Stimulated activated effector memory CD8-positive, alpha-beta T cell treated with anti-CD3 and anti-CD28 coated beads, Interleukin-12 subunit alpha, Interleukin-12 subunit beta, amount 100 ng/mL, for 72 hours (primary cell): ENCODE measurements around the gene HRK.

Experiments
- ATAC-seq: fragments of 150-1000 bp; cut with Tn5 transposase; 2 replicates; pipeline ENCODE4 v1.10.0; 2021
- DNase-seq, 2 donors: peaks; one replicate each; pipeline ENCODE4 v3.0.0; 2021 to 2022; ENCODE audit warnings: low spot score in 2 of 2
- H3K27ac Mint-ChIP-seq: one replicate; pipeline ENCODE4 v1.8.0; 2022; ENCODE audit warnings: mild to moderate bottlenecking, mixed read lengths
- H3K36me3 Mint-ChIP-seq: one replicate; pipeline ENCODE4 v1.8.0; 2022; ENCODE audit warnings: mild to moderate bottlenecking, mixed read lengths
- H3K4me1 Mint-ChIP-seq: one replicate; pipeline ENCODE4 v1.8.0; 2022; ENCODE audit warnings: mixed read lengths
- H3K4me3 Mint-ChIP-seq: one replicate; pipeline ENCODE4 v1.8.0; 2022; ENCODE audit warnings: mild to moderate bottlenecking, mixed read lengths
- H3K9me3 Mint-ChIP-seq: one replicate; pipeline ENCODE4 v1.8.0; 2022; ENCODE audit warnings: mixed read lengths

Gene HRK

DNA sequence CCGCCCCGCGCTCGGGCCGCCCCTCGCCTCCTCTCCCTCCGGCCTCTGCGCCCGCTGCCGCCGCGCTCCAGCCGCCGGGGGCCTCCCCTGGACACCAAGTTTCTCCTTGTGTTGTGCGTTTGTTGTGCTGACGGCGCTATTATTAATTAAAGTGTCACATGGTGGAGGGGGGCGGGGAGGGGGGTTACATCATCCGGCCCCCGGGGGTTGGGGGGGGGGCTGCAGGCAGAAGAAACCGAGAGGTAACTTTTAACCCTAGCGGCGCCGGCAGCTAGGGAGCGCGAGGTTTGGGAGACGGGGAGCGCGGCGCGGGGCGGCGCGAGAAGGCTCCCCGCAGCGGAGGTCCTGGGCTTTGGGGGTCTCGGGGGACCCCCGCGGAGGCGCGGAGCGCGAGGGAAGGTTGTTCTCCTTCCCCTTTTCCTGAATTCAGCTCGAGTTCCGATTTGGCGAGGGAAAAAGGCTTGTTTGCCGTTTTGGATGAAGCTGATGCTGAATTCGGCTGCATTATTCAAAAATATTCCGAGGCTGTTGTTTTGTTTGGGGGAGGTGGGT is at the start of gene HRK:
Gene HRK, minus strand, starts transcription at position 117 of the 552 bp plus-strand sequence. CDS start 134 bp downstream, outside the sequence.
- DNase-seq (no peak), ATAC-seq (no peak)
- Mint-ChIP-seq H3K9me3 (no peaks in the 10 kb centered on the region), H3K36me3 (no peaks in the 10 kb centered on the region), H3K27ac (no peak within 1 kb of the TSS), H3K4me3 (peak within 1 kb of the TSS; percentile 69), H3K4me1 (peaks cover 31% of the 10 kb centered on the region)

DNA sequence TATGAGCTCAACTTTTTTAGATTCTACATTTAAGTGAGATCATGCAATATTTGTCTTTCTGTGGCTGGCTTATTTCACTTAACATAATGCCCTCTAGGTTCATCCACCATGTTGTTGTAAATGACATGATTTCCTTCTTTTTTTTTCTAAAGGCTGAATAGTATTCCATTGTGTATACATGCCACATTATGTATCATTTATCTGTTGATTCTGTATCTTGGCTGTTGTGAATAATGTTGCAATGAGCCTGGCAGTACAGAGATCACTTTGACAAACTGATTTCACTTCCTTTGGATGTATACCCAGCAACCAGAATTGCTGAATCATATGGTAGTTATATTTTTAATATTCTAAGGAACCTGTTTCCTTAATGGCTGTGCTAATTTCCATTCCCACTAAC is 48.6 kb upstream of the HRK start:
- H3K27ac Mint-ChIP-seq: no peak overlapping the region

DNA sequence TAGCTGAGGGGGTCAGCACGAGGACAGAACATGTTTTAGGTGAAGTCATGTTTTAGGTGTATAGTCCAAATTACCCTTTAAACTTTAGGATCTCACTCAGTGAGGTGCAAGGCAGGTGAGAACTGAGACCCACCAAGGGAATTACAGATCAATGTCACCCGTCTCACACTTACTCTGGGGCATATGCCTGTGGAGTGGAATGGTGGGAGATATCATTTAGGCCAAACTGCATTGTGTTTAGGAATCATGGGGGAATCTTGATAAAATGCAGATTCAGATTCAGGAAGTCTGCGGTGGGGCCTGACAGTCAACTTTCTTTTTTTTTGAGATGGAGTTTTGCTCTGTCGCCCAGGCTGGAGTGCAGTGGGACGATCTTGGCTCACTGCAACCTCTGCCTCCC is 47.3 kb upstream of the HRK start:
- Mint-ChIP-seq H3K9me3 (no peaks in the 10 kb centered on the region), H3K4me1 (peaks cover 50% of the 10 kb centered on the region), H3K36me3 (peaks cover 16% of the 10 kb centered on the region), H3K27ac (no peak overlapping the region), H3K4me3 (no peak overlapping the region)
- DNase-seq (no peak), ATAC-seq (no peak)

More for the DNA sequence above, 48.6 kb upstream of the HRK start:
- Mint-ChIP-seq H3K9me3 (no peaks in the 10 kb centered on the region), H3K36me3 (peaks cover 16% of the 10 kb centered on the region), H3K4me1 (peaks cover 40% of the 10 kb centered on the region), H3K4me3 (no peak overlapping the region)
- DNase-seq (no peak), ATAC-seq (no peak)

DNA sequence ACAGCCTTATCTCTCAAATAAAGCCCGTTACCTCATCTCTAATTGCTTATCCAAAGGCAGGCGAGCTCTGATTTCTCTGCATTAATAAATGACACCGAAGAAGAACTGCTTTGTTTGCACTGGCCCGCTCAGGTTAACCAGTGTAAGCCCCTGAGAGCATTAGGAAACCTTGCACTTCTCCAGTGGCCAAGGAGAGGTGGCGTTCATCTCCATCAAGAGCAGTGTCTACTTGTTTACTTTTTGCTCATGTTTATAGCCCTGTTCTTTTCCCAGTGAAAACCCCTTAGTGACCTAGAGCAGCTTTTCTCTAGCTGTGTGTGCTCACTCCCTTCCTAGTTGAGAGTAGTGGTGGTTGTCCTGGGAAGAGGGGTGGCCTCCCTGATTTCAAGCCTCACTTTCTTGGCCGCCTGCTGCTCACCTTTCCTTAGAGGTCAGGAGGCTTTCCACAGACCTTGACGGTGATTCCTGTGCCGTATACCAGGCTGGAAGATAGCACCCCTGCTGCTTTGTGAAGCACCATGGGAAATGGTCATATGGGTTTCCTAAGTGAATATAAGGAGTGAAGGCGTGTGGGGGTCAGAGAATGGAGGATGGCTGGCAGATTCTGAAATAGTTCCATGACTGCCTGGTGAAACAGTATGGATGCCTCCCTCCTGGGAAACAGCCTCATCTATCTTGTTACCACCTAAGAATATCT is 46.2 kb upstream of the HRK start:
- no peak overlapping the region for H3K27ac Mint-ChIP-seq
- no peaks in the 10 kb centered on the region for H3K9me3 Mint-ChIP-seq
- peaks cover 16% of the 10 kb centered on the region for H3K36me3 Mint-ChIP-seq
- peaks cover 56% of the 10 kb centered on the region for H3K4me1 Mint-ChIP-seq
- DNase-seq (no peak), ATAC-seq (no peak)
- no peak overlapping the region for H3K4me3 Mint-ChIP-seq

DNA sequence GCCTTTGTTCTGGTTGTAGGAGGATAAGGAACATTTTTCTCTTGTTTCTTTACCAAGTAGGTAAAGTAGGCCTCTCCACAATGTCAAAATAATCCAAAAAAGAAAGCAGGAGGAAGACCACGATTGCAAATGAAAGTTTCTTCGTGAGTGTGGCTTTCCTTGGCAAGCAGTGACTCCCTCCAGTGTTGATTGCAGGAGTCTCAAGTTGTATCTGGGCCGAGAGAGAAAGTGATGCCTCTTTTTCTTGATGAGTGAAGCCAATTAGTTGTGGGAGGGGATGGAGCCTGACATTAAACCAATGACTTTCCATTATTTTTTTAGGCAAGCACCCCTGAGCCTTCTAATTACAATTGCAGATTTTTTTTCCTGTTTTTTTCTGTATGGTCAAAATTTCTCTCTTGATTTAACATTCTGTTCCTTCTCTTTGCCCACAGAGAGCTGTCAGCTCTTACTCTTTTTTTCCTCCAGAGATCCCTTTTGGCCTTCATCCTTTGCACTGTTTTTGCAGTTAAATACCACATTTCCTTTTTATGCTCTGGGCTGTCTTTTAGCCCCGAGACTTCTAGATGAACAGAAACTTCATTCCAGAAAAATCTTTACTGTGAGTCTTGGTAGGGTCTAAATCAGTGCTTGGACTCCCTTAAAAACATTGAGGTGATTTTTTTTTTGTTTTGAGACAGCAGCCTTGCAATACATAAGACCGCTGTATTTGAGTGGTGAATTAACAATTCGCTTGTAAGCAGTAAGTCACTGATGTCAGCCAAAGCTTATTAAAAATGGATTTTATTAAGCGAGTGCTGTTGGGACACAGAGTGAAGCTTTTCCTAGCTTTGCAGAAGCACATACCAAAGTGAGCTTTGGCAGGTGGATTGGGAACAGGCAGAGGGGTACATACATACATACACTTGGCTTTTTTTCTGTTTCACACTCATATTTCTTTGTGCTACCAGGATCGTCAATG is 45.3 kb upstream of the HRK start:
- Mint-ChIP-seq H3K9me3 (no peaks in the 10 kb centered on the region), H3K27ac (no peak overlapping the region), H3K36me3 (peaks cover 16% of the 10 kb centered on the region), H3K4me1 (peaks cover 58% of the 10 kb centered on the region), H3K4me3 (no peak overlapping the region)
- ATAC-seq (no peak), DNase-seq (no peak)

DNA sequence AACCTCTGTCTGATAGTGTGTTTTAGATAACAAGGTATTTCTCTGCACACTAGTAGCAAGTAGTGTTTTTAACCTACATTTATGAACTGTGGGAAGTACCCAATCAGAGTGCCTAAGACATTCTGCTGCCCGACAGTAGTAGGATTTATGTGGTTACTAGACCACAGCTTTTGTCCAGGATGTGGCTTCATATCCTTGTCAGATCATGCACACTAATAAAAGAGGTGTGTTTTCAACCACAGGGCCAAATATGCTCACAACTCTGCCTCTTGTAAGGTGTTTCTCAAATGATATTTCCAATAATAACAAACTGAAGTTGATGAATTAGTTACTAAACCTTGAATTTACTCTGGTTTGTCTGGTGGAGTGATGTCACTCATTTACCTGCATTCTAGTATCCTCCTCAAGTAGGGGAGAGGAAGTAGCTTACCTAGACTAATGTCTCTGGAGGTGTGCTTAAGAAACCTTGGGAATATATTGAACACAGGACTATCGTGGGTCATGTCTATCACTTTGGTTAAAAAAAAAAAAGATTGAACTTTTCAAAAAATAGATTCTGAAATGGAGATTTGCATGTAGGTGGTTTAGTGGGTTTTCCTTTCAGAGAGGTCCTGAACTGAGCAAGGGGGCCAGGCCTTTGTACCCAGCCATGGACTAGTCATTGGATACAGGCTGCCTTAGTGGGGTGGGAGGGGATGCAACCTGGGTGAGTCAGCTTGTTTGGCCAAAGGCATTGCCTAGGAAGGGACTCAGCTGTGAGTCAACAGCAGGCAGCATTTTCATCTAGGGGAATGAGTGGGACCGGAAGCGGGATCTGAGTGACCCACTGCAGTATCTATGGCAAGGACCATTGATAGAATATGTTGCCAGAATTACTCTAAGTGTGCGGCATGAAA is 43.6 kb upstream of the HRK start:
- peak overlapping the region; percentile 27 for H3K27ac Mint-ChIP-seq
- H3K4me1 Mint-ChIP-seq: peaks cover 67% of the 10 kb centered on the region
- peak overlapping the region; percentile 52 for H3K4me3 Mint-ChIP-seq
- H3K36me3 Mint-ChIP-seq: peaks cover 16% of the 10 kb centered on the region
- no peaks in the 10 kb centered on the region for H3K9me3 Mint-ChIP-seq
- DNase-seq (peak; percentile 19 to 66), ATAC-seq (peak; percentile 95)

DNA sequence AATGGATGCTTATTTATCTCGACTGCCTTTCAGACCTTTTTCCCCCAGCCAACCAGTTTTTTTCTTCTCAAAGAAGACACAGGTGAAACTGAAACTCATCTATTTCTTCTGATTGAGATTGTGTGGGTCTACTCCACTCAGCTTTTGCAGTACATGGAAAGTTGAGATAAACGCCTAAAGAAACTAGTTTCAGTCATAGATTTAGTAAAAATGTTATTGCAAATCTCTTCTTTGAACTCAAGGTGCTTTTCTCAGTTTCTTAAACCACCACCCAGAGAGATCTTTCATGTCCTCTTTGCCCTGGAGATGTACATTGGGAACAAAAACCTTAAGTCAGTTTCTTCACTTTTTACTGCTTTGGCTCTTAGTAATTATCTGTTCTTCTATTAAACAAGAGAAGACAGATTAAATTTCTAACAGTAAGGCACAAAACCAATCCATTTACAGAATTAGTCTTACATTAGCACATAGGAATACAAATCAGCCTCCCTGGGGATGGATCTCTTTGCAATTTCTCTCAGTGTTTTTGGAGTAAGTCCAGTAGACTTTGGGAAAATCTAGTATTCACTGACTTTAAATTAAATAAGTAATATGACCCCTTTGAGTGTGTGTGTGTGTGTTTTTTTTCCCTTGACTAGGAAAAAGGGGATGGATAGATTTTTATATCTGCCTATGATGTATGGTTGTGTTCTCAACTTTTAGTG is 41.1 kb upstream of the HRK start:
- peak; percentile 53 for ATAC-seq
- Mint-ChIP-seq H3K4me3 (peak overlapping the region; percentile 4), H3K36me3 (peaks cover 1% of the 10 kb centered on the region), H3K27ac (no peak overlapping the region), H3K4me1 (peaks cover 77% of the 10 kb centered on the region), H3K9me3 (no peaks in the 10 kb centered on the region)
- DNase-seq: no peak

DNA sequence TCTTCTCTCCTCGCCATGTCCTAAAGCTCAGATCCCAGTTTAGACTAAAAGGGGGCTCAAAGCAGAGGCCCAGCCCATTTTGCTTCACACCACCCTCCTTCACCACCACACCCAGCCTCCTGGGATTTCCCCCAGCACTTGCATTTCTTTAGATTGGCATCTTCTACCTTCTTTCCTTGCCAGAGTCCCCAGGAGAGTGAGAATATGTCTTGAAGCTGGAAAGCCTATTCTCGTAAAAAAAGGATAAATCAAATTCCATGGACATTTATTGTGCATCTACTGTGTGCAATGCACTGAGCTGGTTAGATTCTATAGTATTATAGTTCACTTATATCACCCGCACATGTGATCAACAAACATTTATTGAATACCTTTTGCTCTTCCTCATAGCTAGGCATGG is 39.7 kb upstream of the HRK start:
- H3K4me3 Mint-ChIP-seq: no peak overlapping the region
- peaks cover 79% of the 10 kb centered on the region for H3K4me1 Mint-ChIP-seq
- peaks cover 6% of the 10 kb centered on the region for H3K36me3 Mint-ChIP-seq
- no peaks in the 10 kb centered on the region for H3K9me3 Mint-ChIP-seq
- DNase-seq: no peak
- ATAC-seq: no peak
- no peak overlapping the region for H3K27ac Mint-ChIP-seq

DNA sequence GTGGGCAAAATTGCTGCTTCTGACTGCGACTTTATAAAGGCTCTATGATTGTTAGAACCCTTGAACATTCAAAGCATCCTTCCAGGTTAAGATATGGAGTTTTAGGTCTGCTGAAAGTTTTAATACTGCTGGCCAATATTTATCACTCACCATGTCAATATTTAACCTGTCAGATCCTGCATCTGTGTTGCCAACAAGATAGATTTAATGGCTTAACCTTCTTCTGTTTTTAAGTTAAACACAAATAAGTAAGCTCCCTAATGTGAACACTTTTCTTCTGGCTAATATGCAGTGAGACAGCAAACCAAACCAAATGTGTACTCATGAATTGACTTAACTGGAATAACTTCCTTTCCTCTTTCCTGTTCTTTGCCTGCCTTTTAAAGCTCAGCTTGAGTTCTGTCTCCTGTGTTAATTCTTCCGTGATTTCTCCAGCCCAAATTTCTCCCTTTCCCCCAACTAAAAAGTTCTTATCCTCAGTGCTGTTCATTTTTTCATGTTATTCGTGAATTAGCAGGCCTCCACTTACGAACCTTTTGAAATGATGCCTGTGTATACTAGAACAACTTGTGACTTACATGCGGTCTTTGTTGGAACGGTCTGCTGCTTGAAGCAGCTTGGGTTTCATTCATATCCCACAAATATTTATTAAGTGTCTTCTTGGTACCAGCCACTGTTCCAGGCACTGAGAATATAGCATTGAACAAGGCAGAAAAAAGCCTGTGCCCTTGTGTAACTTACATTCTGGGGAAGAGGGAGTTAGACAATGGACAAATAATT is 38.7 kb upstream of the HRK start:
- no peak for DNase-seq
- peaks cover 80% of the 10 kb centered on the region for H3K4me1 Mint-ChIP-seq
- peaks cover 6% of the 10 kb centered on the region for H3K36me3 Mint-ChIP-seq
- no peak for ATAC-seq
- H3K9me3 Mint-ChIP-seq: no peaks in the 10 kb centered on the region
- H3K27ac Mint-ChIP-seq: no peak overlapping the region
- no peak overlapping the region for H3K4me3 Mint-ChIP-seq

DNA sequence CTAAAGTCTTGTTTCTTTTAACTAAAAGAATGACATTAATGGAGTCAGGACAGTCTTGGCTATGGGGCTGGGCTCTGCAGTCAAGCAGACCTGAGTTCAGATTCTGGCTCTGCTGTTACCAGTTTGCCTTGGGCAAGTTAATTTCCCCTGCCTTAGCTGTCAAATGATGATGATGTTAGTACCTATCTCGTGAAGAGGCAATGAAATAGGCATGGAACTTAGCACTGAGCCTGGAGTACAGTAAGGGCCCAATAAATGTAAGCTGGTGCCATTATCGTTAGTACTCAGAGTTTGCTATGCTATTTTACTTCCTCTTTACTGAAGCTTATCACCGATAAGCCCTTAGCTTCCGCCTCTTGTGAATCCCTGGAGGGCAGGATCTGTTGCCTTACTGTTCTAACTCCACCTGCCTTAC is 38.0 kb upstream of the HRK start:
- peaks cover 6% of the 10 kb centered on the region for H3K36me3 Mint-ChIP-seq
- no peak for DNase-seq
- H3K4me1 Mint-ChIP-seq: peaks cover 74% of the 10 kb centered on the region
- no peak overlapping the region for H3K4me3 Mint-ChIP-seq
- H3K27ac Mint-ChIP-seq: no peak overlapping the region
- H3K9me3 Mint-ChIP-seq: no peaks in the 10 kb centered on the region
- no peak for ATAC-seq

DNA sequence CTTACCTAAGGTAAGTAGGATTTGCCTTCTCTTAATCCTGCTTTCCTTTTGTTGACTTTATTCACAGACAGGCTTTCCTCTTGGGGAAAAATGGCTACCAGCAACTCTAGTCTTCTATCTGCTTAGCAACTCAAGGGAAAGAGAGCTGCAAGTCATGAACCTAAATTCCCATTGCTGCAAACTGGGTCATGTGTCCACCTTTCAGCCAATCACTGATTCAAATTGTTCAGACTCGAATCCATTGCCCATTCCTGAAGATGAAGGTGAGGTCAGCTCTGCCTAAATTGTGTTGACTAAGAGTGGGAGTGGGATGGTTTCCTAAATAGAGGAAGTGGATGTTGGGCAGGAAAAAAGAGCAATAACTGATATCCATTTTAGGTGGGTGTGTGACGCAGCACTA is 37.2 kb upstream of the HRK start:
- Mint-ChIP-seq H3K27ac (no peak overlapping the region), H3K9me3 (no peaks in the 10 kb centered on the region), H3K4me1 (peaks cover 70% of the 10 kb centered on the region), H3K36me3 (peaks cover 6% of the 10 kb centered on the region), H3K4me3 (no peak overlapping the region)
- no peak for DNase-seq
- ATAC-seq: no peak

DNA sequence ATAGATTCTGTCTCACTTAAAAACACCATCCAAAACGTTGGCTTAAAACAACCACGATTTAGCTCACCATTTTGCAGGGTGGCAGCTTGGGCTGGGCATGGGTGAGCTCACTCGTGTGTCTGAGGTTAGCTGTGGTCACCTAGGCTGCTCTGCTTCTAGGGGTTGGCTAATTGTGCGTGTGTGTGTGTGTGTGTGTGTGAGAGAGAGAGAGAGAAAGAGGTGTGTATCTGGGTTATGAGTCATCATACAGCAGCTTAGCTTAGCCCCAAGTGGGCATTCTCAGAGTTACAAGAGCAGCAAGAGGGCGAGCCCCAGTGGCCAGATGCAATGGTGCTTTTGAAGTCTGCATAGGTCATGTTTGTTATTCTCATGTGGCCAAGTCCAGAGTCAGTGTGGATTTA is 35.5 kb upstream of the HRK start:
- Mint-ChIP-seq H3K4me3 (peak overlapping the region; percentile 18), H3K9me3 (no peaks in the 10 kb centered on the region), H3K27ac (peak overlapping the region; percentile 75), H3K4me1 (peaks cover 64% of the 10 kb centered on the region), H3K36me3 (peaks cover 6% of the 10 kb centered on the region)
- DNase-seq (peak; percentile 28 to 61), ATAC-seq (peak; percentile 99)

DNA sequence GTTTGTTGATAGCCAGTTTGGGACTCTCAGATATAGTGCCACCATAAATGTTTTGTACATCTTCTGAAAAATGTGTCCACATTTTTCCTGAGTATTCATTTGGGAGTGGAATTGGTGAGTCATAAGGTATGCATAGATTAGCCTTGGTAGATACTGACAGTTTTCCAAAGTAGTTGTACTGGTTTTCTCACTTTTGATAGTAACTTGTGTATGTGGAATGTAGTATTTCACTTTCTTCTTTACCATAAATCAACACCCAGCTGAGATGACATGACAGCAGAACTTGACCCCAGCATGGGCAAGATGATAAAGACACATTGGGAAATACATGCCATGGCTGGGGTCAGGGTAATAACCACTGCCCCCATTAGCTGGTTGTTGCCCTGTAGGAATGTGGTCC is 34.9 kb upstream of the HRK start:
- H3K9me3 Mint-ChIP-seq: no peaks in the 10 kb centered on the region
- H3K27ac Mint-ChIP-seq: peak overlapping the region; percentile 75
- peaks cover 6% of the 10 kb centered on the region for H3K36me3 Mint-ChIP-seq
- H3K4me1 Mint-ChIP-seq: peaks cover 62% of the 10 kb centered on the region
- ATAC-seq: no peak
- peak overlapping the region; percentile 18 for H3K4me3 Mint-ChIP-seq
- DNase-seq: no peak

DNA sequence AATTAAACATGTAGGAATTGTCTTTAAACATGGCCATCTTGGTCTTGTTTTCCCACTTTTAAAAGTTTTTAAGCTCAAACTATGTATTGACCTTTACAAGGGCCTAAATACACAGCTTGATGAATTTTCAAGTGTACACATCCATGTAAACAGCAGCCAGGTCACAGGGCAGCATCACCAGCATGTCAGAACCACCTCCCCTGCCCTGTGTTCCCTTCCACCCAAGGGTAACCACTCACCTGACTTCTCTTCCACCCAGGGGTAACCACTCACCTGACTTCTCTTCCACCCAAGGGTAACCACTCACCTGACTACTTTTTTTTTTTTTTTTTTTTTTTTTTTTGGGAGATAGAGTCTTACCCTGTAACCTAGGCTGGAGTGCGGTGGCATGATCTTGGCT is 34.1 kb upstream of the HRK start:
- Mint-ChIP-seq H3K36me3 (peaks cover 6% of the 10 kb centered on the region), H3K9me3 (no peaks in the 10 kb centered on the region), H3K27ac (peak overlapping the region; percentile 75), H3K4me3 (no peak overlapping the region), H3K4me1 (peaks cover 58% of the 10 kb centered on the region)
- DNase-seq: no peak
- no peak for ATAC-seq
